IMR-90 (cell line): ENCODE results near the gene RNASE7. TPM values are rescaled to one million over a fixed set of nuclear protein-coding genes. Genes with fewer than 3 reads are reported as not detected.

ENCODE experiments used
- ATAC-seq: fragments of 200-7000 bp; cut with Tn5 transposase; 2 replicates; pipeline ENCODE4 v1.9.1; 2020; ENCODE audit warnings: low read depth, mild to moderate bottlenecking, moderate library complexity
- BruUV-seq: library from RNA; stranded (reverse); fragments of 400-500 nt; replicated peaks from 2 replicates; lab custom pipeline; 2021; lab: Mats Ljungman, UMichigan
- CTCF ChIA-PET: fragments of 300-600 bp; formaldehyde crosslinking; extraction: SDS; loops from one replicate; lab custom pipeline; 2021; ENCODE audit warnings: antibody characterized with exemption; lab: Yijun Ruan, JAX
- POLR2A ChIA-PET: fragments of 300-600 bp; sonication (Branson Sonifier 250); formaldehyde crosslinking; loops from one replicate; lab custom pipeline; 2022; ENCODE audit warnings: antibody characterized with exemption; ENCODE audit not compliant: unreplicated experiment; lab: Charles Lee
- DNase-seq: peaks from one replicate; pipeline ENCODE4 v3.0.0; 2013
- H2AFZ ChIP-seq: replicated peaks from 2 replicates; pipeline ENCODE3; 2013; ENCODE audit warnings: low read length, mild to moderate bottlenecking; ENCODE audit not compliant: poor library complexity
- H2AK5ac ChIP-seq: 2 replicates; pipeline ENCODE4 v1.6.1; 2013; ENCODE audit warnings: low read depth, low read length, inconsistent platforms
- H2AK9ac ChIP-seq: replicated peaks from 2 replicates; pipeline ENCODE3; 2013; ENCODE audit warnings: mild to moderate bottlenecking, low read depth, low read length, moderate library complexity; ENCODE audit not compliant: poor library complexity
- H2BK120ac ChIP-seq: 2 replicates; pipeline ENCODE4 v1.6.1; 2013; ENCODE audit warnings: low read depth, low read length, inconsistent platforms
- H2BK15ac ChIP-seq: 3 replicates; pipeline ENCODE4 v1.6.1; 2013; ENCODE audit warnings: low read depth, low read length, inconsistent platforms
- H2BK20ac ChIP-seq: 2 replicates; pipeline ENCODE4 v1.6.1; 2013; ENCODE audit warnings: low read depth, mild to moderate bottlenecking, inconsistent platforms, low read length, moderate library complexity
- H2BK5ac ChIP-seq: 2 replicates; pipeline ENCODE4 v1.6.1; 2013; ENCODE audit warnings: mild to moderate bottlenecking, low read depth, low read length, inconsistent platforms; ENCODE audit not compliant: poor library complexity, severe bottlenecking
- H3K14ac ChIP-seq: replicated peaks from 2 replicates; pipeline ENCODE4 v1.6.1; 2013; ENCODE audit warnings: low read depth, low read length, inconsistent platforms
- H3K18ac ChIP-seq: 2 replicates; pipeline ENCODE4 v1.6.1; 2013; ENCODE audit warnings: low read depth, low read length, control low read depth
- H3K23ac ChIP-seq: 2 replicates; pipeline ENCODE4 v1.6.1; 2013; ENCODE audit warnings: low read depth, low read length, inconsistent platforms
- H3K27ac ChIP-seq: 2 replicates; pipeline ENCODE4 v1.5.1; 2013; ENCODE audit warnings: mild to moderate bottlenecking, control low read depth, low read length; ENCODE audit not compliant: insufficient read depth
- H3K27me3 ChIP-seq: 2 replicates; pipeline ENCODE4 v1.6.1; 2013; ENCODE audit warnings: low read length; ENCODE audit not compliant: control insufficient read depth, insufficient read depth
- H3K36me3 ChIP-seq: 2 replicates; pipeline ENCODE4 v1.6.1; 2013; ENCODE audit warnings: low read length, mixed read lengths; ENCODE audit not compliant: control insufficient read depth, insufficient read depth
- H3K4ac ChIP-seq: 2 replicates; pipeline ENCODE4 v1.6.1; 2013; ENCODE audit warnings: low read depth, low read length, inconsistent platforms
- H3K4me1 ChIP-seq: 2 replicates; pipeline ENCODE4 v1.6.1; 2013; ENCODE audit warnings: low read length, mixed read lengths; ENCODE audit not compliant: control insufficient read depth, insufficient read depth
- H3K4me2 ChIP-seq: 2 replicates; pipeline ENCODE4 v1.6.1; 2013; ENCODE audit warnings: low read depth, mild to moderate bottlenecking, control low read depth, low read length, moderate library complexity
- H3K4me3 ChIP-seq: 2 replicates; pipeline ENCODE4 v1.5.1; 2013; ENCODE audit warnings: low read depth, mild to moderate bottlenecking, control low read depth, low read length, moderate library complexity; ENCODE audit not compliant: insufficient read depth
- H3K56ac ChIP-seq: 2 replicates; pipeline ENCODE4 v1.6.1; 2013; ENCODE audit warnings: low read length, inconsistent platforms; ENCODE audit not compliant: insufficient read depth; ENCODE audit errors: extremely low read depth
- H3K79me1 ChIP-seq, 2 experiments: 2 replicates each; pipeline ENCODE4 v1.6.1; 2013; ENCODE audit warnings: low read length in 2 of 2, inconsistent platforms in 1 of 2, low read depth in 1 of 2
- H3K9ac ChIP-seq: 2 replicates; pipeline ENCODE4 v1.6.1; 2013; ENCODE audit warnings: low read depth, low read length, control low read depth
- H3K9me1 ChIP-seq: 2 replicates; pipeline ENCODE4 v1.6.1; 2013; ENCODE audit warnings: low read length, inconsistent platforms; ENCODE audit not compliant: insufficient read depth
- H3K9me3 ChIP-seq: 2 replicates; pipeline ENCODE4 v1.6.1; 2013; ENCODE audit warnings: low read length; ENCODE audit not compliant: control insufficient read depth, insufficient read depth
- H4K20me1 ChIP-seq: 2 replicates; pipeline ENCODE4 v1.6.1; 2013; ENCODE audit warnings: low read length, inconsistent platforms; ENCODE audit not compliant: insufficient read depth
- H4K5ac ChIP-seq: 2 replicates; pipeline ENCODE4 v1.6.1; 2013; ENCODE audit warnings: mild to moderate bottlenecking, low read depth, low read length, control low read depth
- H4K8ac ChIP-seq, 2 experiments: 2 replicates each; pipeline ENCODE4 v1.6.1; 2013; ENCODE audit warnings: low read depth in 2 of 2, low read length in 2 of 2, control low read depth in 1 of 2, inconsistent platforms in 1 of 2
- H4K91ac ChIP-seq: 2 replicates; pipeline ENCODE4 v1.6.1; 2013; ENCODE audit warnings: low read depth, low read length, inconsistent platforms; ENCODE audit not compliant: insufficient read depth
- BHLHE40 ChIP-seq: fragments of 150-350 bp; IDR thresholded peaks from 2 replicates; pipeline ENCODE4 v1.6.1; 2016; ENCODE audit warnings: mild to moderate bottlenecking, low read depth, low read length
- CEBPB ChIP-seq: IDR thresholded peaks from 2 replicates; pipeline ENCODE4 v1.6.1; 2012; ENCODE audit warnings: low read depth, low read length, improper control_type of control experiment
- FOS ChIP-seq: fragments of 150-350 bp; IDR thresholded peaks from 2 replicates; pipeline ENCODE4 v1.6.1; 2016; ENCODE audit warnings: low read depth, low read length
- POLR2A ChIP-seq: IDR thresholded peaks from 2 replicates; pipeline ENCODE4 v1.6.1; 2012; ENCODE audit warnings: mild to moderate bottlenecking, low read depth, low read length
- RCOR1 ChIP-seq: IDR thresholded peaks from 2 replicates; pipeline ENCODE4 v1.6.1; 2012; ENCODE audit warnings: mild to moderate bottlenecking, low read length, improper control_type of control experiment; ENCODE audit not compliant: insufficient replicate concordance
- RFX5 ChIP-seq: IDR thresholded peaks from 2 replicates; pipeline ENCODE4 v1.8.0; 2012; ENCODE audit warnings: low read depth, mild to moderate bottlenecking, low read length, moderate library complexity
- WGBS, 2 experiments: methylation state at CpG; one replicate each; pipeline versions ENCODE4 v1.1.5 to v1.1.7; 2013; ENCODE audit warnings: missing lambda C conversion rate in 2 of 2; ENCODE audit not compliant: insufficient read length in 1 of 2; ENCODE audit errors: extremely low coverage in 2 of 2; 5-methylcytosine and 5-hydroxymethylcytosine counted together
- dilution Hi-C: fragments of 300-500 bp; cut with HindIII; formaldehyde crosslinking; loops from one replicate; pipeline ENCODE4 v1.14.3; 2018; ENCODE audit warnings: low sequenced_read_pairs; ENCODE audit not compliant: unreplicated experiment
- in situ Hi-C: fragments of 300-500 bp; cut with MboI; formaldehyde crosslinking; loops from 3 replicates; pipeline ENCODE4 v1.14.3; 2019; ENCODE audit warnings: low sequenced_read_pairs, inconsistent platforms, mixed read lengths
- intact Hi-C: fragments of 100-400 bp; cut with micrococcal nuclease; formaldehyde crosslinking; loops from 2 replicates; pipeline ENCODE4 v1.10.0; 2022
- polyA plus RNA-seq, 3 experiments: library from polyadenylated mRNA; depleted of rRNA; stranded (reverse); fragments of >200 nt; gene quantifications; 2 replicates each; pipeline ENCODE4 v1.2.3, GENCODE V29; 2012; ENCODE audit warnings: low replicate concordance in 1 of 3
- total RNA-seq: library from RNA; depleted of rRNA; stranded (reverse); fragments of >200 nt; gene quantifications from 2 replicates; pipeline ENCODE4 v1.2.3, GENCODE V29; 2012
- TF ChIP-seq, protein P1 (sequence below): fragments of 150-350 bp; IDR thresholded peaks from 2 replicates; pipeline ENCODE4 v1.6.1; 2017; ENCODE audit warnings: mild to moderate bottlenecking, antibody characterized with exemption, low read length, low read depth
- TF ChIP-seq, protein P2 (sequence below): conservative IDR thresholded peaks from 2 replicates; pipeline ENCODE4 v1.5.1; 2012; ENCODE audit warnings: mild to moderate bottlenecking, low read depth, low read length, improper control_type of control experiment

The RNASE7 gene
- total and polyA plus RNA-seq, 2 of the 4 experiments (the other 2 are of a cell fraction), result not detected

- TF ChIP-seq RCOR1 (no peak), RFX5 (no peak), POLR2A (peak; percentile 69; the same call in 1 of the 2 replicates), BHLHE40 (no peak)
These were observed 29.3 kb downstream of the RNASE7 start (continued) for GRCh38 chr14:21071225-21072030.

- Histone ChIP-seq H3K4me1 (peaks cover 22% of the 10 kb centered on the region), H4K20me1 (peaks cover 10% of the 10 kb centered on the region), H2AK5ac (0 out of 2 replicates have a peak overlapping the region, but pooled peaks have one; percentile 63), H3K56ac (peak overlapping the region; percentile 81), H4K5ac (peak overlapping the region; percentile 28; the same call in 1 of the 2 replicates), H3K27me3 (no peaks in the 10 kb centered on the region), H3K9me3 (no peaks in the 10 kb centered on the region), H4K8ac (peak overlapping the region in 1 of 2 experiments; percentile 58; a peak in 3 of 4 replicates), H2BK120ac (peak overlapping the region; percentile 70), H3K23ac (peak overlapping the region; percentile 82), H3K14ac (peak overlapping the region; percentile 77), H2BK15ac (0 out of 3 replicates have a peak overlapping the region, but pooled peaks have one; percentile 40), H3K27ac (peak overlapping the region; percentile 96; the same call in 1 of the 2 replicates), H3K4me2 (peak overlapping the region; percentile 93), H2AK9ac (no peak overlapping the region), H3K4me3 (peak overlapping the region; percentile 46), H2BK5ac (peak overlapping the region; percentile 97), H3K36me3 (peaks cover 39% of the 10 kb centered on the region), H4K91ac (peak overlapping the region; percentile 53; the same call in 1 of the 2 replicates), H3K9me1 (peaks cover 10% of the 10 kb centered on the region), H3K79me1 (peaks cover 23 to 61% of the 10 kb centered on the region in 2 experiments), H2AFZ (no peak overlapping the region), H2BK20ac (peak overlapping the region; percentile 2; the same call in 1 of the 2 replicates), H3K18ac (peak overlapping the region; percentile 22; the same call in 1 of the 2 replicates), H3K4ac (peak overlapping the region; percentile 81), H3K9ac (peak overlapping the region; percentile 66)
- BruUV-seq, result no TSS peak
- dilution Hi-C loops, result no loop called here
- intact Hi-C loops, result no loop called here
- ATAC-seq (peak; percentile 33), DNase-seq (peak; percentile 81)
- ChIA-PET CTCF (interaction anchor here (1.0 to 2.8 kb wide), 6 partner anchors 11 to 57 kb away, joined by 3 to 18 read pairs (median 4); no protein-coding TSS in a partner anchor), POLR2A (interaction anchor here (0.6 to 1.0 kb wide), 3 partner anchors 12 to 29 kb away, joined by 3 to 8 read pairs (median 5); partner anchors contain the start of gene TMEM253)
- peak; percentile 42; the same call in 1 of the 2 replicates for TF ChIP-seq FOS
- TF ChIP-seq CEBPB, result peak; percentile 80
- TF ChIP-seq, protein P1, sequence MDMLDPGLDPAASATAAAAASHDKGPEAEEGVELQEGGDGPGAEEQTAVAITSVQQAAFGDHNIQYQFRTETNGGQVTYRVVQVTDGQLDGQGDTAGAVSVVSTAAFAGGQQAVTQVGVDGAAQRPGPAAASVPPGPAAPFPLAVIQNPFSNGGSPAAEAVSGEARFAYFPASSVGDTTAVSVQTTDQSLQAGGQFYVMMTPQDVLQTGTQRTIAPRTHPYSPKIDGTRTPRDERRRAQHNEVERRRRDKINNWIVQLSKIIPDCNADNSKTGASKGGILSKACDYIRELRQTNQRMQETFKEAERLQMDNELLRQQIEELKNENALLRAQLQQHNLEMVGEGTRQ, result no peak
- TF ChIP-seq, protein P2, sequence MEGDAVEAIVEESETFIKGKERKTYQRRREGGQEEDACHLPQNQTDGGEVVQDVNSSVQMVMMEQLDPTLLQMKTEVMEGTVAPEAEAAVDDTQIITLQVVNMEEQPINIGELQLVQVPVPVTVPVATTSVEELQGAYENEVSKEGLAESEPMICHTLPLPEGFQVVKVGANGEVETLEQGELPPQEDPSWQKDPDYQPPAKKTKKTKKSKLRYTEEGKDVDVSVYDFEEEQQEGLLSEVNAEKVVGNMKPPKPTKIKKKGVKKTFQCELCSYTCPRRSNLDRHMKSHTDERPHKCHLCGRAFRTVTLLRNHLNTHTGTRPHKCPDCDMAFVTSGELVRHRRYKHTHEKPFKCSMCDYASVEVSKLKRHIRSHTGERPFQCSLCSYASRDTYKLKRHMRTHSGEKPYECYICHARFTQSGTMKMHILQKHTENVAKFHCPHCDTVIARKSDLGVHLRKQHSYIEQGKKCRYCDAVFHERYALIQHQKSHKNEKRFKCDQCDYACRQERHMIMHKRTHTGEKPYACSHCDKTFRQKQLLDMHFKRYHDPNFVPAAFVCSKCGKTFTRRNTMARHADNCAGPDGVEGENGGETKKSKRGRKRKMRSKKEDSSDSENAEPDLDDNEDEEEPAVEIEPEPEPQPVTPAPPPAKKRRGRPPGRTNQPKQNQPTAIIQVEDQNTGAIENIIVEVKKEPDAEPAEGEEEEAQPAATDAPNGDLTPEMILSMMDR, result peak; percentile 31; the same call in 1 of the 2 replicates
- in situ Hi-C loops, result no loop called here
- WGBS, 2 experiments, result no CpG with 5 or more reads among the region's 4 CpGs
These were observed 29.9 kb downstream of the RNASE7 start for GRCh38 chr14:21072031-21072473.
